ENCODE data around the gene TBATA.

TBATA gene

DNA sequence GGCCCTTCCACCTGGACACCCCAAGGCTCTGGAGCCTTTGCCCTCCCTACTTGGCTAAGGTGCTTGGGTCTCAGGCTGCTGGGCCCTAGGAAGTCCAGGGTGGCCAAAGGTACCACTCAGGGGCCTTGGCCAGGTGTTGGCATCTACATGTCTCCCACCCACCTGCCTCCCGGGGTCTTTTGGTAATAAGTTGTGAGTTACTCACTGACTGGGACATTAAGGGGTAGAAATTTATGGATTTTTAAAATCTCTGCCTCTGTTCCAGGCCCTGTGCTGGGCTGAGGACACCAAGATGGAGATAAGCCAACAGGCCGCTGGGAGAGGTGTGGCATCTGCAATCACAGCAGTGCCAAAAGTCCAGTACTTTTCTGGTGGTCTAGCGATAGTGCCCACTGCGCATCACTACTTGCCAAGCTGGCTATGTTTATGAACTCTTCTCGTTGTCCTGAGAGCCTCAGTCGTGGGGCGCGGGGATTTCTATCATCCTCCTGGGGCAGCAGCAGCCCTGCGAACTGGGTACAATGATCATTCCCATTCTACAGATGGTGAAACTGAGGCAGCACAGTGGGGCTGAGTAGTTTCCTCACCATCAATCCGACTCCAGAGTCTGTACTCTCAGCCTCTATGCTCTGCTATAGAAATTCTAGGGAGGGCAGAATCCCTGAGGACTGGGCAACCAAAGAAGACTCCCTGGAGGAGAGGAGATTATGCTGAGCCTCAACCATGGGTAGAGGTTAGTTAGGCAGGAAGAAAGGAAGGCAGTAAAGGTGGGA, 36.2 kb downstream of the TBATA start:
- no peak overlapping the region for H3K27ac ChIP-seq

DNA sequence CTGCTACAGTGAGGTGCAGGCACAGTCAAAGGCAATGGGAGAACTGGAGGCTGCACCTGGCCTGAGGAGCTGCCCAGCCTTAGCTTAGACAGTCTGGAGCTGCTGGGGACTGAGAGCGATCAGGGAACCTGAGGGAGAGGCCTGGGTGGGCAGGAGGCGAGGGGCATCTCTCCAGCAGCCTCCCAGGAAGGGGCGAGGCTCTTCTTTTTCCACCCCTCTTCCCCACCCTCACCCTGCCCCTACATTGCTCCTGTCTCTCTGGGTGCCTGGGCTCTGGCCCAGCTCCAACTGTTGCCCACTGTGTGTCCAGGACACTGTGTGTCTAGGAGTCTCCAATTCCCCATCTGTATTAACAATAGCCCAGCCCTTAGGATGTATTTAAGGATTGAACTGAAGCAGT, 36.9 kb downstream of the TBATA start:
- no peak overlapping the region for H3K27ac ChIP-seq

More for the DNA sequence above, 36.2 kb downstream of the TBATA start:
- no peak overlapping the region for H3K4me3 ChIP-seq

DNA sequence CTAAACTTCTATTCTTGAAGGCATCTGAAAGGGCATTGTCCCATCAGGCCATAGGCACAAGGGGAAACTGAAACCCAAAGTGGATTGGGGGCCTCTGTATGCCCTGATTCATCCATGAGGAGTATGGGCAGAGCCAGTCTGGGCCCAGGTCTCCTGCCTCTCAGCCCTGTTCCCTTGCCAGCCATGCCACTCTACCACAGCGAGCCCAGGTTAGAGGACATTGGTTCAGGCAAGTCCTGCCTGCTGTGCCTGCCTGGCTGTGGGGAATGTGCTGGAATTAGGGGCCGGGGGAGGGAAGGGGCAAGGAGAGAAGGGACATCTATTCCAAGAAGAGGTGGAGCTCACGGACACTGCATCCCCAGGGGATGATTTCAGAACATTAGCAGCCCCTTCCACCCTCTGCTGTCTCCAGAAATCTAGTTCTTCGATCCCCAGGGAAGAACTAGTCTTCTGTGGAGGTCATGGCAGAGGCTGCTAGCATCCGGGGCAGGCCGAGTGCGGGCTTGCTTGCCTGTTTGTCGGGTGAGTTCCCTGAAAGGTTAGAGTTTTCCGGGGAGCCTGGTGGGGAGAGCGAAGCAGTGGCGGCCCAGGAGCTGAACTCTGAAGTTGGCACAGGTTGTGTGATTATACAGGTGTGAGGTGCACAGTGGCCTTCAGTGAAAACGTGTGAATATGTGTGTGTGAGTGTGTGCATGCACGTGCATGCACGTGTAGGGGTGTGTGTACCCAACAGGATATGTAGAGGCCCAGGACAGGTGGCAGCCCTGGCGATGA, 37.8 kb downstream of the TBATA start:
- Histone ChIP-seq H3K4me3 (no peak overlapping the region), H3K27ac (no peak overlapping the region)

More for the DNA sequence above, 36.9 kb downstream of the TBATA start:
- H3K4me3 ChIP-seq, result no peak overlapping the region

DNA sequence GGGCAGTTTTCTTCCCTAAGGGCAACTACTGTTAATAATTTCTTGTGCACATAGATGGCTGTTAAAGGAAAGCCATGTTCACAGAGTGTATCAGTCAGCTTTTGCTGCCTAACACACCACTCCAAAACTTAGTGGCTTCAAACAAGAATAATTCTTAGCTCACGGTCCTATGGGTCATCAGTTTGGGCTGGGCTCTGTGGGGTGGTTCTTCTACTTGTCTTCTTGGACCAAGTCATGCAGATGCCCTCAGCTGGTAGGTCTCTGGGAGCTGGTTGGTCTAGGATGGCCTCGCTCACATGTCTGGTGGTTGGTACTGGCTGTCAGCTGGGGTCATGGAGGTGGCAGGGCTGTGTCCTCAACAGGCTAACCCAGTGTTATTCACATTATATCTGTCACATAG, 39.6 kb downstream of the TBATA start:
- no peak overlapping the region for H3K4me3 ChIP-seq
- no peak overlapping the region for H3K27ac ChIP-seq

DNA sequence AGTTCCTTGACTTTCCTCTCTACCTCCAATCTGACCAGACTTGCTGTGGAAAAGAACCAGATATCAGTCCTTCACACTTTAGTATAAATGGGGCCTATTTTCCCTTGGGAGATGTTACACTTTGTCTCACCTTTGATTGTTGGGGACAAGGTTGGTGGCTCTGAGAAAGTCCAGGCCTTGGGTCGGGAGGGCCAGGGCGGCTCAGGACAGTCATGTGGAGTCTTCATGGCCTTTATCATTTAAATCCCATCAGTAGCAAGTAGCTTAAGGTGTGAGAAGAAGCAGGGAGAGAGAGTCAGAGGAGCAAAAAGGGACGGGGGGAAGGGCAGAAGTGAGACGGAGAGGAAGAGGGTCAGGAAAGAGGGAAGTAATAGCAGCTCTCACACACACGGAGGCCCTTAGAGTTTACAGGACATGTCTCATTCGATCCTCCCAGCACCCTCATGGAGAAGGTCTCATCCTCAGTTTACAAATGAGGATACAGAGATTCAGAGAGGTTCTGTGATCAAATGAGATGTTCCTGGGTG, 40.5 kb downstream of the TBATA start:
- H3K27ac ChIP-seq, result no peak overlapping the region

DNA sequence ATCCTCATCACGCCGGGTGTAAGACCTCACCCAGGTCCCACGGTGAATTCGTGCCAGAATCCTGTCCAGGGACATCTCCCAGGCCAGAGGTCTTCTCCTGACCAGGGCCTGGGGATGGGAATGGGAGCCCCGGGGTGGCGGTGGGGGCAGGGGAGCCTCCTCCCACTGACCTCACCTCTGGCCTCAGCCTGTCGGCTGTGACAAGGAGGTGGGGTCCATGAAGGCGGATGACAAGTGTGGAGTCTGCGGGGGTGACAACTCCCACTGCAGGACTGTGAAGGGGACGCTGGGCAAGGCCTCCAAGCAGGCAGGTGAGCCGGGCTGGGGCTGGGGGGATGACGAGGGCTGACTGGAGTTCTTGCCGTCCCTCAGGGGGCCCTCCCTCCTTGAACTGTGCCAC, 41.3 kb downstream of the TBATA start:
- Histone ChIP-seq H3K4me3 (no peak overlapping the region), H3K27ac (peak overlapping the region in 4 of 21 experiments; percentile 34 to 60 (median 48))

More for the DNA sequence above, 40.5 kb downstream of the TBATA start:
- no peak overlapping the region for H3K4me3 ChIP-seq

DNA sequence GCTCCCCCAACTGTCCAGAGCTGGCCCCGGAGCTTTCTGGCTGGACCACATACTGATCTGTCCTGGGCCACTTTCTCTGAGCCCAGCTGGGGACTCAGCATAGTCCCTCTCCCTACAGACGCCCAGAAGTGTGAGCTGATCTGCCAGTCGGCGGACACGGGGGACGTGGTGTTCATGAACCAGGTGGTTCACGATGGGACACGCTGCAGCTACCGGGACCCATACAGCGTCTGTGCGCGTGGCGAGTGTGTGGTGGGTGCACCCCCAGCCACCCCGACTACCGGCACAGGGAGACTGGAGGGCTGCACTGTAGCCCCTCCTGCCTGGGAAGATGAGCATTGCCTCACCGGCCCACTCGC, 41.8 kb downstream of the TBATA start:
- Histone ChIP-seq H3K27ac (peak overlapping the region in 10 of 21 experiments; percentile 6 to 74 (median 46)), H3K4me3 (no peak overlapping the region)

DNA sequence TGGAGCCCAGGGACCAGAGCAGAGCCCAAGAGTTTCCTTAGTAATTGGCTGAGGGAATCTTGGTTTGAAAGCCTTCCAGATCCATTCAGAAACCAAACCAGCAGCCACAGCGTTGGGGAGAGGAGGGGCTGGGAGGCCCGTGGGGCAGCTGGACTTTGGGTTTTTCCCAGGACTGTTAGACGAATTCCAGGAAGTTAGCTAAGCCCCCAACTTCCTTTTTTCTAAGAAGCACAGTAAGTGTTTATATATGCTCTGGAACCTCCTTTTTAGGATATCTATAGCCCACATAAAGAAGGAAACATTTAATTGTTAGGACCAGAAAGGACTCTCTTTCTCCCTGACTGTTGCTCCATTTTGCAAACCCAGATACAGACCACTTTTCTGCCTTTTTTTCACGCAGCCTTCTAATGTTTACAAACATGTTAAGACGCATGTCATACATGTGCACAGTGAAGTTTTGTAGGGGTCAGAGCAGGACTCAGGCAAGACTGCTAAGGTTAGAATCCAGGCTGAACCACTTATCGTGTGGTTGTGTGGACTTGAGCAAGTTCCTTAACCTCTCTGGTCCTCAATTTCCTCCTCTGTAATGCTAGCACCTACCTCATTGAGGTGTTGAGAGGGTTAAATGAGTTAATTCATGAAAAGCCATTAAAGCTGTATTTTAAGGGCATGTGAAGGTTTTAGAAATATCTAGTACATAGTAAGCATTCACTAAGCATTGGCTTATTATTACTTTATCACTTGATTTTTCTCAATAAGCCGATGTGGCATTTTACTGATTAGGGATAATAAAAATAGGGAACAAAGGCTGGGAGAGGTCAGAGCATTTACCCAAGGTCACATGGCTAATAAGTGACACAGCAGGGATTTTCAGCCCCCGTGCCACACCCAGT, 42.4 kb downstream of the TBATA start:
- Histone ChIP-seq H3K4me3 (no peak overlapping the region), H3K27ac (peak overlapping the region in 12 of 21 experiments; percentile 6 to 74 (median 49))

DNA sequence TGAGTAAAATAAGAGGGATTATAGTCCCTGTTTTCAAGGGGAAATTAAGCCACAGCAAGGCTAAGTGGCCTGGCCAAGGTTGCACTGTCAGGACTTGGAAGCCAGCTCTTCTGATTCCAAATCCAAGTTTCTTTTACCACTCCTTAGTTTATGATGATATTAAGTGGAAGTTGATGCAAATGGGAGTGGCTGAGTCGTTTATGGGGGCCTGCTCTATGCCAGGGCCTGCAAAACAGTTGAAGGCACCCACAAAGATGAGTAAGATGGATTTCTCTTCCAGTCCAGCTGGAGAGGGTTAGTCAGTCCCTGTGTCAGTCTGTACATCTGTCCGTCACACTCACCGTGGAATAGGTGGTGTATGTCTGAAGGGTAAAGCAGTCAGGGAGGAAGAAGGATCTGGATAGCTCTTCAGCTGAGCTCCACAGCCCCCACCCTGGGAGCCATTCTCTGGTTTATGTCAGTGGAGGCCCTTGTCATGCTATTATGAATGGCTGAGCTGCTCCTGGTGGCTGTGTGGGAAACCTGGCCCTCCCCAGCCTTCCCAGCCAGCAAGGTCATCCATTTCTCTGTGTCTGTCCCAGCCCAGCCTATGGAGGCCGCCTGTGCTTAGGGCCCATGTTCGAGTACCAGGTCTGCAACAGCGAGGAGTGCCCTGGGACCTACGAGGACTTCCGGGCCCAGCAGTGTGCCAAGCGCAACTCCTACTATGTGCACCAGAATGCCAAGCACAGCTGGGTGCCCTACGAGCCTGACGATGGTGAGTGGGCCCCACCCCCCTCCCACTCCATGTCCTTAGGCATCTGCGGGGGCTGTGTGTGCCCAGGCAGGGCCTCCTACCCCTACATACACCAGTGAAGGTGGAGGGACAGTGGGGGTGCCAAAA, 44.5 kb downstream of the TBATA start:
- Histone ChIP-seq H3K27ac (no peak overlapping the region), H3K4me3 (no peak overlapping the region)

DNA sequence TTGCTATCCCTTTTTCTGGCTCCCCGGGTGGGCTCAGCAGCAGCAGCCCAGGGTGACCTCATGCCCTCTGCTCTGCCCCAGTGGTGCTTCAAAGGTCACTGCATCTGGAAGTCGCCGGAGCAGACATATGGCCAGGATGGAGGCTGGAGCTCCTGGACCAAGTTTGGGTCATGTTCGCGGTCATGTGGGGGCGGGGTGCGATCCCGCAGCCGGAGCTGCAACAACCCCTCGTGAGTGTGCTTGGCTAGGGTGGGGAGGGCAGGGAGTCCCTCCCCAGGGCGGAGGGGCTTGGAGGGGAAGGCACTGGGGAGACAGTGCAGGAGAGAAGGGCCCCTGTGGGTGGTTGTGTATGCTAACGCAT, 46.4 kb downstream of the TBATA start:
- Histone ChIP-seq H3K4me3 (no peak overlapping the region), H3K27ac (peak overlapping the region in 1 of 21 experiments; percentile 22)

DNA sequence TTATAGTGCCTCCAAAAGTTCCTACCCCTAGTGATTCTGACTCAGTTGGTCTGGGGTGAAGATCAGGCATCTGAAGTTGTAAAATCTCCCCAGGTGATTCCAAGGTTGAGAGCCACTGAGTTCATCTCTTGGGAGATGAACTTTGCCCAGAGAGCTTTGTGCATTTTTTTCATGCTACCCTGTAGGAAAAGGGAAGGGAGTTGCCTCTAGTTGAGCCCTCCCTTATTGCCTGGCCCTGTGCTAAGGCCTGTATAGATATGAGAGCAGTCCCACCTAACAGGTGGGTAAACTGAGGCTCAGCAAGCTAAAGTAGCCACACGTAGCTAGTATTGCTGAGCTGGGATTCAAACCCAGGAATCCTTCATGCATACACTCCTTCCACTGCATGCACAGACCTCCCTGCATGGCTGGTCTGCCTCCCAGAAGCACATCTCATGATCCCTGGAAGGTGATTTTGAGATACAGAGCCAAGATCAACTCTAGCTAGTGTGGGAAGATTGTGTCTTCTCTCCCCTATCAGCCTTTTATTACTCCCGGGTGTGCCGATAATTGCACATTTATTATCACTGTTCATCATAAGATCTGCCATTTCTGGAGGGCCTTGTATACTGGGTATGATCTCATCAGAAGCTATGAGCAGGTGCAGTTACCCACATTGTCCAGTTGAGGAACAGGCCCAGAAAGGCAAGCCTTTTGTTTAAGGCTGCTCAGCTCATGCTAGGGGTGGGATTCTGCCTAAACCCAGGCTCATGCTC, 47.0 kb downstream of the TBATA start:
- no peak overlapping the region for H3K27ac ChIP-seq
- no peak overlapping the region for H3K4me3 ChIP-seq

DNA sequence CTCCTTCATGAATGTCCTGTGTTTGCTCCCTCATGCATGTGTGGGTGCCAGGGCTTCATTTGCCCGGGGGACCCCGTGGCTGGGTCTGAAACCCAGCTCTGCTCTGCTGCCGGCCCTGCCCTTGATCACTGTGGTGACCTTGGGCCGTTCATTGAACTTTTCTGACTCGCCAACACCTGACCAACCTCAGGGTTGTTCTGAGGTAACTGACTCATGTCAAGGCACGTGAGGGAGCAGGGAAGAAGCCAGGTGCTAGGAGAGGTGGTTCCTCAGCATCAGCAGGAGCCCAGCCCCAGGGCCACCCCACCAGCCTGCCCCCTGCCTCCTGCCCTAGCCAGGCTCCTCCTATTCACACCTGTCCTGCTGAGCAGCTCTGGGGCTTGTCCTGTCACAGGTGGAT, 47.9 kb downstream of the TBATA start:
- no peak overlapping the region for H3K4me3 ChIP-seq
- no peak overlapping the region for H3K27ac ChIP-seq

DNA sequence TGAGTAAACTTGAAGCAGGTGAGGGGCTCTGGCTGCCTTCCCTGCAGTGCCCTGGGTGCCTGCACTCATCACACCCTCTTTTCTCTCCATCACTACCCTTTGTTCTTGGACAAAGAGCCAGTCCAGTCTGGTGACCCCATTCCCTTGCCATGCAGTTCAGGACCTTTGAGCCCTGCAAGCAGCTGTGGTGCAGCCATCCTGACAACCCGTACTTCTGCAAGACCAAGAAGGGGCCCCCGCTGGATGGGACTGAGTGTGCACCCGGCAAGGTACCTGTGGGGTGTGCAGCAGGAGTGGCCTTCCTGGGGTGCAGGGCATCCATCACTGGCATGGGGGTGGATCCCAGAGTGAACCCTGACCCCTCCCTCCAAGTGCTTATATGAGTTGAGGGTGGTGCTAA, 48.7 kb downstream of the TBATA start:
- Histone ChIP-seq H3K4me3 (no peak overlapping the region), H3K27ac (no peak overlapping the region)

DNA sequence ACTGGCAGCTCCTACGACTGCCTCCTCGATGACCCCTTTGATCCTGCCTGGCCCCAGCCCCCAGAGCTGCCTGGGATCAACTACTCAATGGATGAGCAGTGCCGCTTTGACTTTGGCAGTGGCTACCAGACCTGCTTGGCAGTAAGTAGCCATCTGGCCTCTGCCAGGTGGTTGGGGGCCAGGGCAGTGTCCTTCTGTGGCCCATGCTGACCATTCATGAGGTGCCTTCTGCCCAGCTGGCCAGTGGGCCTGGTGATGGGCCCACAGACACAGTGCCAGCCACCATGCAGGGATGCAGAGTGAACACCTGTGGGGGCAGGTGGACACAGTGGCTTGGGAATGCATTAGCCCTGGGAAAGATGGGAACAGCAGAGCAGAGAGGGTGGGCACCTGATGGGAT, 50.0 kb downstream of the TBATA start:
- Histone ChIP-seq H3K27ac (no peak overlapping the region), H3K4me3 (no peak overlapping the region)

DNA sequence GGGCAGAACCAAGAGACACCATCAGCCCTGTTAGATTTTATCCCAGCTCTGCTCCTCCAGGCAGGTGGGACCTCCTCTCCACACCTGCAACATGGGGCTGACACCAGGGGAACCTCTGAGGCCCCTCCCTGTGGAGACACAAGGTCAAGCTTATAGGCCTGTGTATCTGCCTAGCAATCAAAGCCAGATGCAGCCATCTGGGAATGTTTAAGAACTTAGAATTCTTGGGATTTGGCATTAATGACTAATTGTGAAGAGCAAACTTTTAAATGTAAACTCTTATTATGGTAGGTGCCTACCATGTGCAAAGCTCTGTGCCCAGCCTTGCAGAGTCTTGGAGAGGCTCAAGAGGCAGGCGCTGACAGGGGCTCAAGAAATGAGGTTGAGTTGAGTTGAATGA, 52.1 kb downstream of the TBATA start:
- H3K4me3 ChIP-seq, result no peak overlapping the region
- H3K27ac ChIP-seq, result no peak overlapping the region

DNA sequence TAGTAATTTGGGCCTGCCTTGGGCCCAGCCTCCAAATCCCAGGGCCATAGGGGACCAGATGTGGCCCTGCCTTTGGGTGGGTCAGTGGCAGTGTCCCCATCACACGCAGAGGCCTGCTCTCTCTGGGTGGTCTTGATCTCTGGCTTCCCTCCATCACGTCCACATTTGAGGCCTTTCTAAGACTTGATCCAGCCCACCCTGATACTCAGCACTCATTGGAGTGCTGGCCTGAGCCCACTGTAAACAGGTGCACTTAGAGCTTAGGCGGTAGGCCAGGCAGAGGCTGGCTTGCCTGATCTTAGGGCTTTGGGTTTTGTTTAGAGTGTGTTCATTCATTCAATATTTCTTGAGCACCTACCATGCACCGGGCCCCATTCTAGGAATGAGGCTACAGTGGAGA, 52.6 kb downstream of the TBATA start:
- Histone ChIP-seq H3K27ac (no peak overlapping the region), H3K4me3 (no peak overlapping the region)

DNA sequence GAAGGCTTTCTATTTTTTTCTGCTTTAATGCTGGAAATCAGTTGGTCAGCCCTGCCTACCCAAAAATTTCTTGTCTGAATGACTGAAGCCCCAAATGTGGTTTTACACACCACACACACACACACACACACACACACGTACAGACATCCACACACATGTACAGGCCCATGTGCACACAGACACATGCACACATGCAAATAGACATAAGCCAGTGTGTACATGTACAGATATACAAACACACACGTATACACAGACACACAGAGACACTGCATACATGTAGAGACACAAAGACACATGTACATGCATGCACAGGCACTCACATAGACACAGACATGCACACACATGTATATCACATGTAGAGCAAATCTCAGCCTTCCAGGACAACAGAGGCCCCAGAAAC, 54.2 kb downstream of the TBATA start:
- no peak overlapping the region for H3K4me3 ChIP-seq
- no peak overlapping the region for H3K27ac ChIP-seq

DNA sequence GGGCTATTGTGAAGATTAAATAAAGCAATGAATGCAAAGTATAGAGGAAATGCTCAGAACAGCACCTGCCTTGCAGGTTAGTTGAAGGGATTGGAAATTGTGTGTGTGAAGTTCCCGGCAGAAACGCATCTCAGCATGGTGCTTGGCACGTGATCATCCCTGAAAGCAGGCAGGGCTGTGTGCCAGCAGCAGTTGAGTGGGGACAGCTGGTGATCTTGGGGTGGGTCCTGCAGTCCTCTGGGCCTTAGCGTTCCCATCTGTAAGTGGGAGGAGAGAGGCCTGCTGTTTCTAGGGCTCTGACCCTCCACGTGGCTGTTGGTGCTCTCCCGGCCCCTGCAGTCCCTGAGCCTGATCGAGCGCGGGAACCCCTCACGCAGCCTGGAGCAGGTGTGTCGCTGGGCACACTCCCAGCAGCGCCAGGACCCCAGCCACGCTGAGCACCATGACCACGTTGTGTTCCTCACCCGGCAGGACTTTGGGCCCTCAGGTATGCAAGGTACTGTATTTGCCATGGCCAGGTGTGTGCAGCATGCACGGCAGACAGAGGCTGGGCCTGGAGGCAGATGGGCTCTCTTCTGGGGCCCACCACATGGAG, 55.3 kb downstream of the TBATA start:
- Histone ChIP-seq H3K27ac (no peak overlapping the region), H3K4me3 (no peak overlapping the region)

All from skin epidermis (tissue), 12 donors.